HG02884 (cell line): ENCODE results near the gene UBE2Q2.
"Not testable (repeated sequence)": the region's sequence is repeated elsewhere in the genome, so short reads cannot be mapped to it uniquely, and the experiment has no call there.

ENCODE experiments used
- ATAC-seq: cut with Tn5 transposase; IDR thresholded peaks from one replicate; pipeline ENCODE4 v1.9.1; 2021; ENCODE audit warnings: mild to moderate bottlenecking, moderate library complexity; ENCODE audit not compliant: unreplicated experiment

Gene UBE2Q2

DNA sequence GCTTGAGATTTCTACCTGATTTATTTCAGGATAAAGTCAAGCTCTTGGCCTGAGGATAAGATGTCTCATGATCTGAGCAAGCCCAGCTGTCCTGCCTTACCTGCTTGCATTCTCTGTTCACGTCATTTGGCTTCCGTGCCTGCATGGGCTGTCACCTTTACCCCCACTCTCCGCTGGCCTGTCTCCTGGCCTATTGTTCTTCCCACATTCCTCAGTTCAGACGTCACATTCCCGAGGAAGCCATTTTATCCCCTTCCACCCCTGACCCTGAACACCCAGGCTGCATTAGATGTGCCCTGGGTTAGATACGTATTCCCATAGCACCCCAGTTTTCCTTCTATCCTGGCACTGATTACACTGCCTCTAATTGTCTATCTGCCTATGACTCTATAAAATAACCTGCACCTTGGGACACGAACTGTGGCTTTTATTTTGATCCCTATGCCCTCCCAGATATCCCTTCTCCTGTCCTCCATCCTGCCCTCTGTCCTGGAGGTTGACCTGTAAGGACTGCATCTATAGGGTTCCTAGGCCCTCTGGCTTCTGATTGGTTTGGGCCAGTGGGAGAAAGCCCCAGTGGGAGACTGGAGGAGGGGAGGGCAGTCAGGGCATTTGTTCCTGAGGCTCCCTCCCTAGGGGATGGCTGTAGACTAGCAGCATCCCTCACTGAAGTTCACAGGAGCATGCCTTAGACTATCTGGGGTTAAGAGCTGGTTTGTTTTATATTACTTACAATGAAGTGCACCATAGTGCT, 19.2 kb upstream of the UBE2Q2 start:
- no peak for ATAC-seq

DNA sequence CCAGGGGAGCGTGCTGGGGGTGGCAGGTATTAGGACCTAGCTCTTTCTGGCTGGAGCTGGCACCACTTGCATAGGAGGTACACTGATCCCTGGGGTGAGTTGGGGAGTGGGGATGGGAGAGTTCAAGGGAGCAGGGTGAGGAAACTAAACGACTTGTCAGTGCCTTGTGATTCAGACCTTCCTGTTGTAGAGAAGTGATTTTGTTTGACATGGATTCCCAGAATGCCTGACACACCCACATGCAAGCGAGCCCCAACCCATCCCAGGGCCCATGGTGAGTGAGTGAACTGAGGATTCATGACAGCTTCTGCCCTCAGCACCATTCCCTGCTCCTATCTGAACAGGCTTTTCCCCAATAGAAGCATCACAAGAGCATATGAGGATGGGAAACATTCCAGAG, 15.6 kb upstream of the UBE2Q2 start:
- no peak for ATAC-seq

GRCh38 chr15:75828429-75828828, 14.8 kb upstream of the UBE2Q2 start:
- no peak for ATAC-seq

DNA sequence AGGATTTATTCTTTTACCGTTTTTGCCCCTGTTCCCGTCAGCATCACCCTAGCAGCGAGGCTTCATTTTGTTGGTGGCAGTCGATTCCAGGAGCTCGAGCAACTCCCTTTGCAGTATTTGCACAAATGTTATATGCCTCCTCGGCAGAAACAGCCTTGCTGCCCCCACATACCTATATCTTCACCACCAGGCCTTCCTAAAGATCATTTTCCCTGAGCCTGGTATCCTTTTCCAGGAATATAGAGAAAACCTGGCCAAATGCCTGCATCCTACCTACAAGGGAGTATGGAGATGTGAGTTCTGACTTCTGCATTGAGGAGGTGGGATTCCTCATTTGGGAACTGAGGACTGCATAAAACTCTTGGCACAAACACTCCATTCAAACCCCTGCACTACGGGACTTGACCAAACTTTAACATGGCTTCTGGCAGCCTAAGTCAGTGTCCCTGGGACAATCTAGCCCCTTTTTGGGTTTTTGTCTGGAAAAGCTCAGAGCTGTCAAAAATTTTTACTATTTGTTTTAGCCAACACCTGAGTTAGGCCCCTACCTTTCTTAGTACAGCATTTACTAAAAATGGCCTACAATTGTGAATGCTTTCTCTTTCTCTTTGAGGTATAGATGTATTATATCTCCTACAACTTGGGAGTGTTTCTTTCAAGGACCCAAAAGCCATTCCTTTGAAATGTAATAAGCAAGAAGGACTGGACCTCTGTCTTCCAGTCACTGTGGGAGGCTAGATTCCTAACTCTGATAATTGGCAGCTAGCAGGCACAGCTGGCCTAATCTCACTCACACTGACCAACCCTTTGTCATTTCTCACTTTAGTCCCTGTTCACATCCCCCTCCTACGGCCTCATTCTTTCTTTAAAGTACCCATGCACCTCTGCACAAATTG, 12.1 kb upstream of the UBE2Q2 start:
- ATAC-seq: no peak

DNA sequence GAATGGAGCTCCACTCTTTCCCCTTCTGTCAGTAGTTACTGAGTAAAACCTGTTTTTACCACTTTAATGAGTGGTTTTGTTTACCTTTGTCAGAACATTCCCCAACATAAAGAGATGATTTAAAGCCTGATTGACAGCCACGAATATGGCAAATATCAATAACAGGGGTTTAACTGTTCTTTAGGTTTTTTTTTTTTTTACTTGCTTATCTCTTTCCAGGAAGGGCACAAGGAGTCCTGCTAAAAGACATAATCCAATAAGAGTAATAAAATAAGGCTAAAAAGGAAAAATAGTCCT, 11.5 kb upstream of the UBE2Q2 start:
- ATAC-seq: no peak

GRCh38 chr15:75832114-75832513, 11.1 kb upstream of the UBE2Q2 start:
- no peak for ATAC-seq

GRCh38 chr15:75834021-75834420, 9.2 kb upstream of the UBE2Q2 start:
- no peak for ATAC-seq

- no peak for ATAC-seq
Observed at GRCh38 chr15:75835990-75836958, 7.0 kb upstream of the UBE2Q2 start.

GRCh38 chr15:75836959-75837334, 6.3 kb upstream of the UBE2Q2 start:
- peak; percentile 79 for ATAC-seq

DNA sequence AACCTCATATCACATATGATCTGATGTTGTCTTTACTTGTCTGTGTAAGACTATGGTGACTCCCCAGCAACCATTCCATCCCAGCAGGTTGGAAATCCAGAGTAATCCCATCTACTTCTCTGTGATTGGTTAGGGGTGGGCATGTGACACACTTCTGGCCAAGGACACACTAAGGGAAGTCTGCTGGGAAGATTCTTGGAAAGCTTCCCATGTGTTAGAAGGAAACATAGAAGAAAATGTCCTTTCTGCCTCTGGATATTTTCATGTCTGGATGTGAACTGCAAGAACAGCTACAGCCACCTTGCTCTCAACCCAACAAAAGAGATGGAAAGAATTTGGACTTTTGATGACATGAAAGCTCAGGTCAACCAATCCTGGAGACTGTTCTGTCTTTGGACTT, 2.6 kb upstream of the UBE2Q2 start:
- ATAC-seq: no peak

GRCh38 chr15:75841626-75842025, 1.6 kb upstream of the UBE2Q2 start:
- ATAC-seq: no peak

GRCh38 chr15:75843678-75844581, 683 bp downstream of the UBE2Q2 start:
- peak; percentile 48 for ATAC-seq

DNA sequence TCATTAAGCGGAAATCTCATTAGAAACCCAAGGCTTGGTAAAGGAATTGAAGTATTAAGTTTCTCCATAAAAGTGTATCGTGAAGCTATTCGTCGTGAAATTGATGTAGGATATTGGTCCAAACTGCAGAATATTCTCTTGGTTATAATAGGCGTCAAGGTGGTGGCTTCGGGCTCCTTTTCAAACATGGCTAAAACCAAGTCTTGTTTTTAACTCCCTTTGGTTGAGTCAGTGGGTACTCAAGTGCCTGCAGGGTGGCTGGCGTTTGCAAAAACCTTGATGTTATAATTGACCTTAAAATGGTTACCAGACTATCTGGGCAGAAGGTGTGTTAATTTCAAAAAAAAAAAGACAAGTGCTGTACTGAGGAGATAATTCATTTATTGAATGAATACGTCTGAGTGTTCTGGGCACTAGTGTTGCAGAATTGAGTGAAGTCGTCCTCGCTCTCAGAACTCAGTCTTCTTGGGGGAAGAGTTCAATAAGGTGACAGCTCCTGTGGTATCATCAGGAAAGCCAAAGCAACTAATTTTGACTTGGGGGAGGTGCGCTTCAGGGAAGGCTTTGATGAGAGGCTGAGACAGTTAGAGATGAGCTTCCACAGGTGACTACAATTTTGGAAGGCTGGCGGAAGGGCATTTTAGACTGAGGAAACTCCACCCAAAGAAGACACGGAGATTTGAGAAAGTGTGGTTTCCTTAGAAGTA, 1.5 kb downstream of the UBE2Q2 start:
- no peak for ATAC-seq

GRCh38 chr15:75849167-75849566, 5.9 kb downstream of the UBE2Q2 start:
- ATAC-seq: no peak

DNA sequence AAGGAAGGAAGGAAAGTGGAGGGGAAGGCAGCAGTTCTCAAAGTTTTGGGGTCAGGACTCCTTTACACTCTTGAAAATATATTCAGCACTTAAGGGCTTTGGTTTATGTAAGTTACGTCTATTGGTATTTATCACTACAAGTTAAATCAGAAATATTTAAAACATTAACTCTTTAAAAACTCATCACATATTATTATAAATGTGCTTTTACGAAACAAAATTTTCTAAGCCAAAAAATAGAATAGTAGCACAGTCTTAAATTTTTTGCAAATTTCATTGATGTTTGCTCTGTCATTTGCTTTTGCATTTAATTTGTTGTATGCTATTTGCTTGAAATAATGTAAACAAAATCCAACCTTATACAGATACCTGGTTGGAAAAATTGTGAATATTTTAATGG, 7.5 kb downstream of the UBE2Q2 start:
- no peak for ATAC-seq

GRCh38 chr15:75851566-75851965, 8.3 kb downstream of the UBE2Q2 start:
- not testable (repeated sequence) for ATAC-seq

DNA sequence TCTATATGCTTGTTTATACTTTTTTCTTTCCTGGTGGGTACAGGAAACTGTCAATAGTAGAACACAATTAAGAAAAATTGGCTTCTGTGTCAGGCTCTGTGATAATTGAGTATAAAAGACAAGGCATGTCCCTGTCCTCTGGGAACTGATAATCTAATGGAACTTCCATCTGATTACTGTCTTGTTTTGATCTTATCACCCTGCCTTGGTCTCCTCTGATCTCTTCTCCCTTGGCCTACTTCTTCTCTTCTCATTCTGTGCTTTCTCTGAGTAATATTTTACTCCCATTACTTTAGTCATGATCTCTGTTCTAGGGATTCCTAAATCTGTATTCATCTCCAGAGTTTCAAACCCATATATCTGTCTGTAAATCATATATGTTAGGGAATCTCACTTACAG, 14.6 kb downstream of the UBE2Q2 start:
- no peak for ATAC-seq

- ATAC-seq: no peak
Observed at GRCh38 chr15:75861750-75862402, 18.6 kb downstream of the UBE2Q2 start.

DNA sequence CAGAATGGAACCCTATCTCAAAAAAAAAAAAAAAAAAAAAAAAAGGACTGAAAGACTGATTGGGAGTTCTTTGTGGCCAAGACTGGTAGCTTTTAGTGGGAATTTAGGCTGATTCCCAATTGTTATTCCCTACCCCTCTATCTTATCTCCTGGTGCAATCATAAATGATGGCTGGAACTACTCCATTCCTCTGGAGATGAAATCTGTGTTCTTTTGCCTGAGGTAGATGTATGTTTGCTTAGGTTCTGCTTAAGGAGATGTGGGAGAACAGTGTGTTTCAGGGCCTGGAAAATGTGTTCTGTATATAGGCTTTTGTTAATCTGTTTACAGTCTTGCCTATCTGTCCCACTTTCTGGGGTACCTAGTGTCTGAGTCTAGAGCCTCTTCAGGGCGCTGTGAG, 19.5 kb downstream of the UBE2Q2 start:
- no peak for ATAC-seq
